Tracheal epithelial cell (primary cell): ENCODE data around the gene GLDN. TPM values are rescaled to one million over a fixed set of nuclear protein-coding genes. Genes with fewer than 3 reads are reported as not detected.

ENCODE experiments used
- total RNA-seq: library from RNA; depleted of rRNA; stranded (reverse); fragments of >200 nt; gene quantifications from 2 replicates; pipeline ENCODE4 v1.2.1, GENCODE V29; 2014

Gene GLDN
- 0.21 TPM in 1 of 2 replicates, not detected in the other for total RNA-seq

DNA sequence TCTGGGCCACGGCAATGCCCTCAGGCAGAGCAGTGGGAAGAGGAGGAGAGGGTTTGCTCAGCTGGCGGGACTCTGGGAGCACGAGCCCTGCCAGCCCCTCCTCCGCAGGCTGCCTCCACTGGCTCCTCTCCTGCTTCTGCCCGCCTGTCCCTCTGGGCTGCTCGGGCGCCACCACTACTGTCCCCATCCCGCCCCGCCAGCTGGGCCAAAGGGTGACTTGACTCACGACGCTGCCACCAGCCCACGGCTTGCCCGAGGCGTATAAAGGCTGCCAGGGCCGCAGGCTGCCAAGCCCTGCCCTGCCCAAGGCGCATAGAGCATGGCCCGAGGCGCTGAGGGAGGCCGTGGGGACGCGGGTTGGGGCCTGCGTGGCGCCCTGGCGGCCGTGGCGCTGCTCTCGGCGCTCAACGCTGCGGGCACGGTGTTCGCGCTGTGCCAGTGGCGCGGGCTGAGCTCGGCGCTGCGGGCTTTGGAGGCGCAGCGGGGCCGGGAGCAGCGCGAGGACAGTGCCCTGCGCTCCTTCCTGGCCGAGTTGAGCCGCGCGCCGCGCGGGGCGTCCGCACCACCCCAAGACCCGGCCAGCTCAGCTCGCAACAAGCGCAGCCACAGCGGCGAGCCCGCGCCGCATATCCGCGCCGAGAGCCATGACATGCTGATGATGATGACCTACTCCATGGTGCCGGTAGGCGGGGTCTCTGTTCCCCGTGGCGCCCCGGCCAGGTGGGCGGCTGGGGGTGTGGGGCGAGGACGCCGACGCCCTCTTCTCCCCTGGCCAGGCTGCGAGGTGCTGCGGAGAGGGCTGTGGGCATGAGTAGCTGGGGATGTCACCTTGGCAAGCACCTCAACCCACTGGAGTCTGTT, at the start of gene GLDN:
TSS of gene GLDN (plus strand) at position 290 of the 861 bp plus-strand sequence. CDS start at position 320, 30 bp downstream.

DNA sequence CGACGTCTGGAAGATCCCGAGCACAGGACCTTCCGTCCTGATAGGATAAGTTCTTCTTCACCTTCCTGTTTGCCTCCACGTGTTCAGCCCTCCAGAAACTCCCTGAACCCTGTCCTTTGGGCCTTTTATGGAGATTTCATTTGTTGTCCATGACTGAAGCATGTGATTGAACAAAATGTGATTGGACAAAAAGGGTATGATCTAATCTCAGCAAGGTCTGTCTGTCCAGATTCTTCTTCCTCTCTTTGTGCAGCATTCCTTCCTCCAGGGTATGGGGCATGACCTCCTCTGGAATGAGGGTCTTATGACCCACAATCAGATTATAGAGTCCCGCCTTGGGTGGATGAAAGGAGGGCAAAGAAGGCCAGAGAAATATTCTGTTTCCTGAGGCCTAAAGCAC, 3.0 kb upstream of the GLDN start, which contains the start of gene CYP19A1:
TSS of gene CYP19A1 (minus strand) at position 101 of the 400 bp plus-strand sequence. CDS start 95,684 bp downstream, outside the sequence.

Other genes starting within 250 kb of the GLDN start
- gene TNFAIP8L3, start 246.7 kb upstream of the GLDN start, total RNA-seq, result 4.1 and 8.1 TPM in 2 replicates
- gene CYP19A1, start 3.1 kb upstream of the GLDN start, total RNA-seq, result not detected in 2 replicates